Dermis microvascular lymphatic vessel endothelial cell (primary cell): ENCODE data around the gene SETD1B. TPM values are rescaled to one million over a fixed set of nuclear protein-coding genes. Genes with fewer than 3 reads are reported as not detected.
"Not testable (repeated sequence)": the region's sequence is repeated elsewhere in the genome, so short reads cannot be mapped to it uniquely, and the experiment has no call there.

ENCODE experiments used
- DNase-seq, 2 donors: peaks; one replicate each; pipeline versions ENCODE4 v3.0.0 to v3.0.0-alpha.2; 2010; ENCODE audit warnings: low read depth in 2 of 2
- total RNA-seq: library from RNA; depleted of rRNA; stranded (reverse); fragments of >200 nt; gene quantifications from 2 replicates; pipeline ENCODE4 v1.2.1, GENCODE V29; 2014

SETD1B gene
- total RNA-seq = 1.3 and 3.3 TPM in 2 replicates

DNA sequence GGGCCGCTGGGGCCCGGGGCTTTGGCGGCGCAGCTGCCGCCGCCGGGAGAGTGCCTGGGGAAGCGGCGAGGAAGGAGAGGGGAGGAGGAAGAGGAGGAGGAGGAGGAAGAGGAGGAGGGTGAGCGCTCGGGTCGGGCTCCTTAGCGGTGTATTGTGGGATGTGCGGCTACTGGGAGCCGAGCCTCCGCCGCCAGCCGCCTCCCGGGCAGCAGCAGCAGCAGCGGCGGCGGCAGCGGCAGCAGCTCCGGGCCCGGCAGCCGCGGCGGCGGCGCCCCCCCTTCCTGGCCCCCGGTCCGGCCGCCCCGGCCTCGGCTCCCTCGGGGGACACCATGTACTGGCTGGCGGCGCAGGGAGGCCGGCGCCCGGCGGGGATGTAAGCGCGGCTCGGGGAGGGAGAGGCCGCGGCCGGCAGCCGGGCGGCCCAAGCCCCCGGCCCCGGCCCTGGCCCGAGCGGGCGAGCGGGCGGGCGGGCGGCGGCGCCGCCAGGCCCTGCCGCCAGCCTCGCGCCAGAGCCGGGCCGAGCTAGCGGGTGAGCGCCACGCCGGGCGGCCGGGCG is at the start of gene SETD1B:
SETD1B (plus strand) TSS at position 149 of the 556 bp plus-strand sequence. CDS start 729 bp downstream, outside the sequence.
- peak in 1 of 2 donors; percentile 65 for DNase-seq

DNA sequence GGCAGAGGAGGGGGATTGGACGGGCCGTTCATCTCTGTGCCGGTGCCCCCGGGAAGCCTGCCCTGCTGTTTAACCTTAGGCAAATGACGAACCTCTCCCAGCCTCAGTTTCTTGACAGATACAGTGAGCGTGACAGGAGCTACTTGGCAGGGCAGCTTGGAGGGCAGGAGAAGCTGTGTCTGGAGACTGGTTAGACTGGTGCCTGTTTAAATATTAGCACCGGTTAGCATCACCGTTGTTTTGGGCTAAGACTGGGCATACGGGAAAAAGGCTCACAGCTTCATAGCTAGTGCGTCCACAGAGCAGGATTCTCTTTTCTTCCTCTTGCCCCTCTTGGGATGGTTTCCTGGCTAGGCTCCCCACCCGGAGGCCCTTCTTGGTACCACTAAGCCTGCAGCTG is 49.0 kb upstream of the SETD1B start:
- DNase-seq = no peak

DNA sequence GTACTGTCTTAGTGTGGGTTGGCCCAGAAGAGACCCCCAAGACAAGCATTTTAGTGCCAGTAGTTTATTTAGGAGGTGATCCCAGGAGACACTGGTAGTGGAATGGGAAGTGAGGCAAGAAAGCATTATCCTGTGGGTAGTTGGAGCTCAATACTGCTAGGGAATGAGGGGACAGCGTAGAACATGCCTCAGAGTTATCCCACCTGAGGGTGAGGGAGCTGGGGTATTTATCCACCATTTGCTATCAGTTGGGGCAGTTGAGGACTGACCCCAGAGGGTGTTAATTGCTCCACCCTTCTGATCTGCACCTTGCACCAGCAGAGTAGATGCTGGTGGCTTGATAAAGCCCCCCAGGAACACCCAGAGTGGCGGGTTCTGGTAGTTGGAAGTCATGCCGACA is 48.2 kb upstream of the SETD1B start:
- DNase-seq = no peak

DNA sequence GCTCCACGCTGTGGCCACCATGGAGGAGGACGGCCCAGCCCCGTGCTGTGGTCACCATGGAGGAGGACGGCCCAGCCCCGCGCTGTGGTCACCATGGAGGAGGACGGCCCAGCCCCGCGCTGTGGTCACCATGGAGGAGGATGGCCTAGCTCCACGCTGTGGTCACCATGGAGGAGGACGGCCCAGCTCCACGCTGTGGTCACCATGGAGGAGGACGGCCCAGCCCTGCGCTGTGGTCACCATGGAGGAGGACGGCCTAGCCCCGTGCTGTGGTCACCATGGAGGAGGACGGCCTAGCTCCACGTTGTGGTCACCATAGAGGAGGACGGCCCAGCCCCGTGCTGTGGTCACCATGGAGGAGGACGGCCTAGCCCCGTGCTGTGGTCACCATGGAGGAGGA is 45.3 kb upstream of the SETD1B start:
- not testable (repeated sequence) for DNase-seq

DNA sequence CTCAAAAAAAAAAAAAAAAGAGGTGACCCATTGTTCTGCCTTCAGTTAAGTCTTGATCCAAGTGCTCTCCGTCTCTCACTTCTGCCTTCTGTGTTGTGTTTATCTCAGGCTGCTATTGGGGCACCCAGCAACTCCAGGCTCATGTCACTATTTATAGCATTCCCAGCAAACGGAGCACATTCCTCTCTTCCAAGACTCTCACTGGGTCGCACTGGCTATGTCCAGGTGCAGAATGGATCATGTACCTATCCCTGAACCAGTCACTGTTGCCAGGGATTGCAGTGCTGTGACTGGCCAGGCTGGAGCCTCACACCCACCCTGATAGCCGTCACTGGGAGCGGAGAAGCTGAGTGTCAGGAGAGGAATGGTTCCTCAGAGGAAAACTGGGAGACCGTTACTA is 41.5 kb upstream of the SETD1B start:
- DNase-seq = no peak

DNA sequence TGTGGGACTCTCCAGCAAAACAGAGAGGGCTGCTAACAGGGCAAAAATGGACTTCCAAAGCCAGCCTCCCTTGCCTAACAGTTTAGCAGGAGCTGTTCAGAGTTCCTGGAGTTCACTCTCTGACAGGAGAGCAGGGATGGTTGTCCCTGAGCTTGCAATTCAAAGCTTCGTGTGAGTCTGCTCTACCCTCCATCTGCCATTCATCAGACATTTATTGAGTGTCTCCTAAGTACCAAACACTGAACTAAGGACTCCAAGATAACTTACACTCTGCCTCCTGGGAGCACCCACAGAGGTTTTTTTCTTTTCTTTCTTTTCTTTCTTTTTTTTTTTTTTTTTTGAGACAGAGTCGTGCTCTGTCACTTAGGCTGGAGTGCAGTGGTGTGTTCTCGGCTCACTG is 39.0 kb upstream of the SETD1B start:
- no peak for DNase-seq

DNA sequence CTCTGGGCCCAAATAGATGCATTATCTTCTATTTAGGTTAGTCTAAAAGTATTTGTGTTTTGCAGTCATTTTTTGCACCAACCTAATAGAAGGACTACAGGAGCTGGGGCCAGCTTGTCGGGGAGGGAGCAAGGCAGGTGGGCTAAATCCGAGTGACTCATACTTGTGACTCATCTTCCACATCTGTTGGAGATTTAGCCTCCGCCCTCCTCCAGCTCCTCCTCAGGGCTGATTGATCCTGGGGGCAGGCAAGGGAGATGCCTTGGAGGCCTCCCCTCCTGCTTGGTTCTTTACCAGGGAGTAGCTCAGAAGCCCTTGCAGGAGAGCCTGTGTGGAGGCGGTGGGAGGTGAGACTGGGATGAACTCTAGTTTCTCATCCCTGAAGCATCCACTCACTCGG is 38.2 kb upstream of the SETD1B start:
- DNase-seq = peak in 1 of 2 donors; percentile 46

DNA sequence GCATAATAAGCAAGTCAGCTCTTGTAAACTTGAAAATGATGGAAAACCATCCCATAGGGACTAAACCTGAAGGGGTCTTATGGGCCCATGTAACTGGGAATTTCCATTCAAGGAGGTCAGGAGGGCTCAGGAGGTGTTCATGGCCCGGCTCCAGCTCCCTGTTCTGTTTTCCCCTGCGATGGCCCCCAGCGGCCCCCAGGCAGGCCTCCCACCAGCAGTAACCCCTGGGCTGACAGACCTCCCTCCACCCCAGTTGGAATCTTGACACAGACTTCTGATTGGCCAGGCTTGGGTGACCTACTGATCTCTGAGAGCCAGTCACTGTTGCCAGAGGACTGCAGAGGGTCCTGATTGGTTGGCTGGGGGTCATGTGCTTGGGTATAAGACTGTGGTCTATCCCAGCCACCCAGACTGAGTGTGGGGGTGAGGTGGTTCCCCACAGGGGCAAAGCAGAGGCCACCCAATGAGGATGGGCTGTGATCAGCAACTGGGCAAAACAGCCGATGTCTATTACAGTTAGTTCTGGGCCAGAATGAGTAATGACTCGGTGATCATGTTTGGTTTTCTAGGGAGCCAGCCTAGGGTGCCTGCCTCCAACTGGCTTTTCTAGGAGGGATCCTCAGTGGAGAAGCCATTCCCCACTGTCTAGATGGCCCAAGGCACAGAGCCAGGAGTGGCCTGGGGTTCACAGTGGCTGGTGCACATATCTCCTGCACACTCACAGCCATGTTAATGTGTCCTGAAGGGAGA is 37.3 kb upstream of the SETD1B start:
- no peak for DNase-seq

DNA sequence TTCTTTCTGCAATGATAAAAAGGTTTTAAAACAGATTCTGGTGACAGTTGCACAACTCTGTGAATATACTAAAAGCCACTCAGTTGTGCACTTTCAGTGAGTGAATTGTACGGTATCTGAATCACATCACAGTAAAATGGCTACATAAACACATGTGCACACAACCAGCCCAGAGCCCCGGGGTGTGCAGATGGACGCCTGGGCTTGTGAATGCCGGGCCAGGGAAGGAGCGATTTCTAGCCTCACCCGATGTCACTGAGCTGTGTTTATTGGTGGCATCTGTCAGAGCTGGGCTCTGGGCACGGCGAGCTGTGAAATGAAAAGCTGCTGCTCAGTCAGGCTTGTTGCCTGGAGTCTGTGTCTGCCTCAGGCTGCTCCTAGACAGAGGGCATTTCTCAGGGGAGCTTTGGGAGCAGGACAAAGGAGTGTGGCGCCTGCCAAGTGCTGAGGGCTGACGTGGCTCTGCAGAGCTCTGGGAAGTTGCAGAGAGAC is 36.2 kb upstream of the SETD1B start:
- DNase-seq = no peak

DNA sequence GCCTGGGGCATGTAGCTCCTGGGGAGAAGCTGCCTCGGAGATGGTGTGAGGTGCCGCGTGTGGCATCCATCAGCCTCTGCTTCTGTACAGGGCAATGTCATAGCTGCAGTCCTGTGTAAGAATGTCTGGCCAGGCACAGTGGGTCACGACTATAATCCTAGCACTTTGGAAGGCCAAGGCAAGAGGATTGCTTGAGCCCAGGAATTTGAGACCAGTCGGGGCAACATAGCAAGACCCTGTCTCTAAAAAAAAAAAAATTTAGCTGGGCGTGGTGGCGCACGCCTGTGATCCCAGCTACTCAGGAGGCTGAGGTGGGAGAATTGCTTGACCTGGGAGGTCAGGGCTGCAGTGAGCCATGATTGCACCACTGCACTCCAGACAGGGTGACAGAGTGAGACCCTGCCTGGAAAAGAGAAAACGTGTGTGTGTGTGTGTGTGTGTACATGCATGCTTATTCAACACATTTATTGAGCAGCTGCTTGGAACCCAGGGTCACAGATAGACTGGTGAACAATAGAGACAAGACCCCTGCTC is 34.4 kb upstream of the SETD1B start:
- DNase-seq = no peak

DNA sequence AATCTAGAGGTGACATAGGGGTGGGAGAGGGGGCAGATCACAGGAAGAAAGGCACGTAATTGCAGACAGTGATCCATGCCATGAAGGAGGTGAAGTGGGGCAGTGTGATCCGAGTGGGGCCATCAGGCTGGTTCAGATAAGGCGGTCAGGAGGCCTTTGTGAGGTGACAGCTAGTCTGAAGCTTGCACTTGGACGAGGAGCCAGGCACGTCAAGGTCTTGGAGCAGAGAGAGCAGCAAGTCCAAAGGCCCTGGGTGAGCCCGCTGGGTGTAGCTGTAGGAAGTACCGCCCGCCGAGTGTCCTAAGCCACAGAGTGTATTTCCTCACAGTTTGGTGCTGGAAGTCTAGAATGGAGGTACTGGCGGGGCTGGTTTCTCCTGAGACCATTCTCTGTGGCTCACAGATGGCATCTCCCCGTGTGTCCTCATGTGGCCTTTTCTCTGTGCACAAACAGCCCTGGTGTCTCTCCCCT is 33.9 kb upstream of the SETD1B start:
- no peak for DNase-seq

DNA sequence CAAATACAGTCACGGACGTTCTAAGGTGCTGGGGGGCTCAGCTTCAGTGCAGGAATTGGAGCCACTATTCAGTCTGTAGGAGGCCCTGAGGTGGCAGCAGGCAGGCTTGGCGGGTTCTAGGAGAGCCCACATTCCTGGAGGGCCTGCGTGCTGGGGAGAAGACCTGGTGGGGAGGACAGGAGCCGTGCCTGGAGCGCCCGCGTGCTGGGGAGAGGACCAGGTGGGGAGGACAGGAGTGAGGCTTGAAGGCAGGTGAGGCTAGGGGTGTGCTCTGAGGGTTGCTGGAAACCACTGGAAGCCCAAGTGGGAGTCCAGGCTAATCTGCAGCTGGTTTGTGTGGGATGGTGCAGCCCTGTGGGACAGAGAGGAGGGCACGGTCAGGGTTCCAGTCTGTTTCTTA is 33.4 kb upstream of the SETD1B start:
- no peak for DNase-seq

DNA sequence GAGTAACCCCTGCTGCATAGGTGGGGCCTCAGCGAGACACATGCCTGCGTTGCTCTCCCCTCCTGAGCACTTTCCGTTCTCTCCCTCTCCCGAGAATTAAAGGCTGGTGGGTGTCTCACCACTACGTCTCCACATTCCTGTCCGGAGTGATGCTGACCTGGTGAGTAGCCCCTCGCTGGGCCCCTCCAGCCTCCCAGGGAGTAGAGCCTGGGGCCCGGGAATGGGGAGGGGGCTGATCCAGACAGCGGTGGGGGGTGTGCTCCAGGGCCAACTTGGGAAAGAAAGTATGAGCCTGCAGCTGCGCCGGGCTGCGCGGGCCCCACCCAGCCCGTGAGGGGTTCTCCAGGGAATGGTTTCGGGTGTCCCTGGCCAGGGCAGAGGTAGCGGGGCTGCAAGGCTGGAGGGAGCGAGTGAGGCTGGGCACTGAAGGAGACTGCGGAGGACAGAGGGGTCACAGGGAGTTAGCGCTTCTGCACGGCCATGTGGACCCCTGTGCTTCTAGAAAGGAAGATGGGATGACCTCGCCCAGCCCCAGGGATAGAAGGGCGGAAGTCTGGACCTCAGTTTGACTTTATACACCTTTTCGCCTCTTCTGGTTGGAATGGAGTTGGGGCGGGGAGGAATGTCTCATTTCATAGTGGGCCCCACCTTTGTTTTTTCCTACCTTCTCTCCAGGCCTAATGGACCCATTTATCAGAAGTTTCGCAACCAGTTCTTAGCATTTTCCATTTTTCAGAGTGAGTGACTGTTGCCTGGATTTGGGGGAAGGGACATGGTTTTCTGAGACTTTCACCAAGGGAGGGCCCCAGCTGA is 32.8 kb upstream of the SETD1B start:
- DNase-seq = no peak

DNA sequence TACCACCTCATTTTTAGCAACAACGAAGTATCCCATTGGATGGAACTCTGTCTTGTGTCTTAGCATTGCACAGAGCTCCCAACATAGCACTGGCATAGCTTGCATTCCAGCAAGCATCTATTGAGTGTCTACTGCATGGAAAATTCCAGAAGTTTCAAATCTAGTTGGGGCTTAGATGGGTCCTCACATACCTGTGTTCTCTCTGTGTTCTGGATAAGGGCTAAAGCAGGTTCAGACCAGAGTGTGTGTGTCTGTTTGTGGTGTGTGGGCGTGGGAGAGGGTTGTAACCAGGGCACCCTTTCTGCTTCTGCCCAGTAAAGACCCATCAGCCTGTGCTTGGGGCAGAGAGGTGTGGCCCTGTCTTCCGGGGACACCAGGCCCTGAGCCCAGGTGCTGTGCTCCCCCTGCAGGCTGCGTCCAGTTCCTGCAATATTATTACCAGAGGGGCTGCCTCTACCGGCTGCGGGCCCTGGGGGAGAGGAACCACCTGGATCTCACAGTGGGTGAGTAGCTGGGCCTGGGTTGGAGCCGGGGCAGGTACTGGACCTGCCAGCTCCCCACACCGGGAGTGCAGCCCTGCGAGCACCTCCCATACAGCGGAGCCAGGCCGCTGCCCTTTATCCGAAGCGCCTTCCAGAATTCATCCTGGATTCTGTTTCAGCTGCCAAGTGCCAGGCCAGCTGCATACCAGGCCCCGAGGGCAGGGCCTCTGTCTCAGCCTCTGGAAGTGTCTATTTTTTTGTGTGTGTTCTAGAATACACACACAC is 30.6 kb upstream of the SETD1B start:
- peak in 1 of 2 donors; percentile 50 for DNase-seq

DNA sequence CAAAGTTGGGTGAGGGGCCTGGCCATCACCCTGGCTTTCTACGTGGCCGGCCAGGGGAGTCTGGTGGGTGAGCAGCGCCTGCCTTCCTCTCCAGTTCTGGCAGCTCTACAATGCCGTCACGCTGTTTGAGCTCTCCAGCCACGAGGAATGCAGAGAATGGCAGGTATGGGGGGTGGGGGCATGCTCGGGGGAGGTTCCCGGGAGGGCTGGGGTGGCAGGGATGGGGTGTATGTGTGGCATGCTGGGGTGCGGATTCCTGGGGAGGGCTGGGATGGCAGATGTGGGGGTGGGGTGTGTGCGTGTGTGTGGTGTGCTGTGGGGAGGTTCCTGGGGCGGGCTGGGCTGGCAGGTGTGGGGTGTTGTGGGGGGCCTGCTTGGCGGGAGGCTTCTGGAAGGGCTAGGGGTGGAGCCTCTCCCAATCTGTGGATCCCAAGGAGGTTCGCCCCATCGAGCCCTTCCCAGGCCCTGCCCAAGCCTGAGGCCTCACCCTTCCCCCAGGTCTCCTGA is 28.8 kb upstream of the SETD1B start:
- DNase-seq = no peak

DNA sequence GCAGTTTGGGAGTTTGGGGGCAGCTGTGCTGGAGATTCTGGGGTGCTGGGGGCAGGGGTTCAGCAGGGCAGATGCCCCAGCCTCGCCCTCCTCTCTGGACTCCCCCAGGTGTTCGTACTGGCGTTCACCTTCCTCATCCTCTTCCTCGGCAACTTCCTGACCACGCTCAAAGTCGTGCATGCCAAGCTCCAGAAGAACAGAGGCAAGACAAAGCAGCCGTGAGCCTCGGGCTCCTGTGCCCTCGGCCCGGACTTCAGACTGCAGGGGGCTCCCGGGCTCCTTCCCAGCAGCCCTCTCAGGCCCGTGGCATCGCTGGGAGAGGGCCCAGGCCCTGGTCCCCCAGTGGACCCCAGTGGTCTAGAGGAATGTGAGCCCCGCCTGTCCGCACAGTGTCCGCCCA is 28.3 kb upstream of the SETD1B start:
- no peak for DNase-seq

DNA sequence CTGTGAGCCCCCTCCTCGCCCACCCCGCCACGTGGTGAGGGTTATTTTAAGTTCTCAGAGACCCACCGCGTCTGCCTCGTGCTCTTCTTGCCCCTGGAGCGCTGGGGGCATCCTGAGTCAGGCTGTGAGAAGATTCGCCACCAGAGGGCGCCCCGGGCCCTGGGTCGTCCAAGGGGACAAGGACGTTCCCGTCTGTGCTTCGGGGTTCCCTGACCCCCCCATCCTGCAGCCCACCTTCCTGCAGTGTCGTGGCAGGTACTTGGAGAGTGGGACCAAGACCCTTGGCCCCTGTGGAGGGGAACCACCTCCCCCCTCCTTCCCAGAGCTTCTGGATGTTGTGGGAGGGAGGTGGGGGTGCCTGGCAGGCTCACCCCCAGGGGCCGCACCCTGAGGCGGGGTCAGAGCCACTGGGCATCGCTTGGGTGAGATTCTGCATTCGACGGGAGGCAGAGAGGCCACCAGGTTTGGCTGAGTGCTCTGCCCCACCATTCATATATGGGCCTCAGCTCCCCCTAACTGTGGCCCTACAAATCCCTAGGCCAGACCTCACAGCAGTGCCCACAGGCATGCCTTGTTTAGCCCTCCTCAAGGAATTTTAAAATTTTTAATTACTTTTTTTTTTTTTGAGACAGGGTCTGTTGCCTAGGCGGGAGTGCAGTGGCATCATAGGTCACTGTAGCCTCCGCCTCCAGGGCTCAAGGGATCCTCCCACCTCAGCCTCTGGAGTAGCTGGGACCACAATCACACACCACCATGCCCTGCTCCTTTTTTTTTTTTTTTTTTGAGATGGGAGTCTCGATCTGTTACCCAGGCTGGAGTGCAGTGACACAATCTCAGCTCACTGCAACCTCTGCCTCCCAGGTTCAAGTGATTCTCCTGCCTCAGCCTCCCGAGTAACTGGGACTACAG is 27.4 kb upstream of the SETD1B start:
- peak in 1 of 2 donors; percentile 66 for DNase-seq

DNA sequence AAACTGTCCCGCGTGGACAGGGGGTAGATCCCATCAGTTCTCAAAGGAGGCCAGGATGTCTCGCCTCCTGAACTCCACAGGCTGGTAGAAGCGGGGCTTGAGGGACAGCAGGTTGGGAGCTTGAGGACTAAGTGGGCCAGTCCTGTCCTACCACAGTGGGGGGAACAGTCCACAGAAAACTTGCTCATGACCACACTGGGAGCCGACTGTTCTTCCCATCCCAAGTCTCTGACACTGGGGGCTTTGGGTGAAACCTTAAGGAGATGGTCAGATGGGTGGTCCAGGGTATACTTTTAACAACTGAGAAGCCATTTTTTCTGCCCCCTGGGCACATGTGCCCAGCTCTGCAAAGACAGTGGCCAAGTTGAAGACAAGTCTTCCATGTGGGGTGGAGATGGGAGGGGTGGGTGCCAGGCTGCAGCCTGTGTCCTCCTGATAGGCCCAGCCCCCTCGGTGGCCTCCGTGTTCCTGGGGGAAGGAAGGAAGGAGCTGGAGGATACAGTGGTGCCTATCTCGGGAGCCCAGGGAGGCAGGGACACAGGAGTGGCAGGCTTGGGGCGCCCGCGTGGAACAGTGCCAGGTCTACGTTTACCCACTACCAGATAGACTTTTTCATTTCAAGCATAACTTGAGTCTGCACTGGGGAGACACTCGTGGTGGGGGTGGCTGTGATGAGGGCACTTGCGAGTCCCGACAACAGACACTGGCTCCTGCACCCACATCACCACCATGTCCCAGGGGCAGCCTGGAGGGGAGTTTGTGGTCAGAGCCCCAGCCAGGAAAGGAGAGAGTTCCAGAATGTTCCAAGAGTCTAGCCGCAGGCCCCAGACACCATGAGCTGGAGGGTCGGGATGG is 25.0 kb upstream of the SETD1B start:
- no peak for DNase-seq

DNA sequence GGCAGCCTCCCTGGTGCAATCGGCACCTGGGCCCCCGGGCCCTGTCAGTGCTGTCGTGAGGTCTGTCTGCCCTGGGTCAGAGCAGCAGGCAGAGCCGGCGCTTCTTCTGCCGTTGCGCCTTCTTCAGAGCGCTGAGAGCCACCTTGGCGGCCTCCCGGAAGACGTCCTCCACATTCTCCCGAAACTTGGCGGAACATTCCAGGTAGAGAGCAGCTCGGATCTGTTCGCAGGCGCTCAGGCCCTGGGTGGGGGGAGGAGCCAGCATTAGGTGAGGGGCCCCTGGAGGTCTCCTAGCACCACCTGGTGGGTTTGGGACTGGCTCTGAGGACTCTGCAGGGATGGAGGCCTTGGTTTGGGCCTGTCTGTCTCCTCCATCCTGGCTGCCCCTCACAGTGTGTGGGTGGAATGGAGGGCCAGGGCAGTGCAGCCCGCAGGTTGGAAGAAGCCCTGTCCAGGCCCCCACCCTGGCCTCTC is 24.4 kb upstream of the SETD1B start:
- DNase-seq = no peak
